ENCODE measurements around the gene OR2L8. TPM values are rescaled to one million over a fixed set of nuclear protein-coding genes. Genes with fewer than 3 reads are reported as not detected.

Gene OR2L8
- total RNA-seq, 1 experiment from 2014 or later, result not detected

- Mint-ChIP-seq H3K27me3 (ENCODE audit: insufficient read depth, unreplicated experiment) (no peaks in the 10 kb centered on the region), H3K4me1 (ENCODE audit: insufficient read depth, unreplicated experiment) (no peaks in the 10 kb centered on the region), H3K27ac (ENCODE audit: low read depth, unreplicated experiment) (no peak overlapping the region), H3K9me3 (ENCODE audit: unreplicated experiment) (peaks cover 23% of the 10 kb centered on the region), H3K36me3 (ENCODE audit: insufficient read depth, unreplicated experiment) (peaks cover 4% of the 10 kb centered on the region), H3K4me3 (ENCODE audit: unreplicated experiment) (no peak overlapping the region)
- BruUV-seq (replicated peaks), result no TSS peak
- intact Hi-C loops (cut with micrococcal nuclease), result no loop called here
- TF ChIP-seq, protein P1, sequence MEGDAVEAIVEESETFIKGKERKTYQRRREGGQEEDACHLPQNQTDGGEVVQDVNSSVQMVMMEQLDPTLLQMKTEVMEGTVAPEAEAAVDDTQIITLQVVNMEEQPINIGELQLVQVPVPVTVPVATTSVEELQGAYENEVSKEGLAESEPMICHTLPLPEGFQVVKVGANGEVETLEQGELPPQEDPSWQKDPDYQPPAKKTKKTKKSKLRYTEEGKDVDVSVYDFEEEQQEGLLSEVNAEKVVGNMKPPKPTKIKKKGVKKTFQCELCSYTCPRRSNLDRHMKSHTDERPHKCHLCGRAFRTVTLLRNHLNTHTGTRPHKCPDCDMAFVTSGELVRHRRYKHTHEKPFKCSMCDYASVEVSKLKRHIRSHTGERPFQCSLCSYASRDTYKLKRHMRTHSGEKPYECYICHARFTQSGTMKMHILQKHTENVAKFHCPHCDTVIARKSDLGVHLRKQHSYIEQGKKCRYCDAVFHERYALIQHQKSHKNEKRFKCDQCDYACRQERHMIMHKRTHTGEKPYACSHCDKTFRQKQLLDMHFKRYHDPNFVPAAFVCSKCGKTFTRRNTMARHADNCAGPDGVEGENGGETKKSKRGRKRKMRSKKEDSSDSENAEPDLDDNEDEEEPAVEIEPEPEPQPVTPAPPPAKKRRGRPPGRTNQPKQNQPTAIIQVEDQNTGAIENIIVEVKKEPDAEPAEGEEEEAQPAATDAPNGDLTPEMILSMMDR (IDR thresholded peaks at IDR 0.05; ENCODE audit: unreplicated experiment), result no peak
- no peak for DNase-seq (ENCODE audit: unreplicated experiment)
- ChIA-PET CTCF (interaction anchor here (0.6 kb wide), 1 partner anchor 874 kb away, joined by 3 read pairs; no protein-coding TSS in a partner anchor), POLR2A (interaction anchor here (0.7 kb wide), 1 partner anchor 1335 kb away, joined by 3 read pairs; no protein-coding TSS in a partner anchor)
Observed at GRCh38 chr1:247953408-247953807, 4.8 kb downstream of the OR2L8 start.

DNA sequence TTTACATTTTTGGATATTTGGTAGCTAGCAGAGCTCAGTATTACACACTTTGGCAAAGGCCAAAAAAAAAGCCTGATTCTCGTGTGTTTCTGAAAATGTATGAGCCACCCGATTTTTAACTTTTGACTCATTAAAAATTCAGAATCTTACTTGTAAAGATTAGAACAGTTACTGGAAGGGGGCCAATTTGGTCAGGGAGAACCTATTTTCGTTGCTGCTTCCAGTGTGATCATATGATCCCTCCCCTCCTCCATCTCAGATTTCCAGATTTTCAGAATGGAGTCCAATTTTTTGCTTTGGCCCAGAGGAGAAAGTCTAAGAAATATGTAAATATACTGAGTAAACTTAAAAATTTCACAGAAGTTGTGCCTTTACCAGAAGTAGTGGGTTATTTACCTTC lies 13.1 kb downstream of the OR2L8 start:
- peaks cover 34% of the 10 kb centered on the region for H3K4me1 Mint-ChIP-seq (ENCODE audit: insufficient read depth, unreplicated experiment)
- H3K36me3 Mint-ChIP-seq (ENCODE audit: insufficient read depth, unreplicated experiment), result no peaks in the 10 kb centered on the region
- CTCF ChIA-PET, result no interaction called here
- no TSS peak for BruUV-seq (replicated peaks)
- intact Hi-C loops (cut with micrococcal nuclease), result no loop called here
- POLR2A ChIA-PET, result no interaction called here
- H3K9me3 Mint-ChIP-seq (ENCODE audit: unreplicated experiment), result peaks cover 28% of the 10 kb centered on the region
- TF ChIP-seq, protein P1 (IDR thresholded peaks at IDR 0.05; ENCODE audit: unreplicated experiment), result no peak
- no peaks in the 10 kb centered on the region for H3K27me3 Mint-ChIP-seq (ENCODE audit: insufficient read depth, unreplicated experiment)
- no peak overlapping the region for H3K4me3 Mint-ChIP-seq (ENCODE audit: unreplicated experiment)
- no peak for DNase-seq (ENCODE audit: unreplicated experiment)
- peak overlapping the region; percentile 8 for H3K27ac Mint-ChIP-seq (ENCODE audit: low read depth, unreplicated experiment)

DNA sequence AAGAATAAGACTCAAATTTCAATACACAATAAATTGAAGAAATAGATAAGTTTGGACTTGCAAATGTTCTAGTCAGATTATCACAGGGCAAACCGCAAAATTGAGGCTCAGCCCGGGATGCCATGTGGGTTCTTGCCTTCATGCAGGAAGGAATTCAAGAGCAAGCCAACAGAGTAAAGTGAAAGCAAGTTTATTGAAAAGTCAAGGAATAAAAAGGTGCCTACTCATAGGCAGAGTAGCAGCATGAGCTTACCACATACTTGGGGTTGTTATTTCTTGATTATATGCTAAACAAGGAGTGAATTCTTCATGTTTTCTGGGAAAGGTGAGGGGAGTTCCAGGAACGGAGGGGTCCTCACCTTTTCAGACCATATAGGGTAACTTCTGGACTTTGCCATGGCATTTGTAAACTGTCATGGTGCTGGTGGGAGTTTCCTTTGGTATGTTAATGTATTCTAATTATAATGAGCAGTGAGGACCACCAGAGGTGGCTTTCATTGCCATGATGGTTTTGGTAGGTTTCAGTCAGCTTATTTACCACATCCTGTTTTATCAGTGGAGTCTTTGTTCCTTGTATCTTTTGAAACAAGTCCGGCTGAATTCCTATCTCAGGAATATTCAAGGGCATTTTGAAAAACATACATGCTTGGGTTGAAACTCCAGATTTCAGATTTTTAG lies 14.4 kb downstream of the OR2L8 start:
- intact Hi-C loops (cut with micrococcal nuclease), result no loop called here
- H3K4me1 Mint-ChIP-seq (ENCODE audit: insufficient read depth, unreplicated experiment), result peaks cover 38% of the 10 kb centered on the region
- H3K27me3 Mint-ChIP-seq (ENCODE audit: insufficient read depth, unreplicated experiment), result no peaks in the 10 kb centered on the region
- H3K27ac Mint-ChIP-seq (ENCODE audit: low read depth, unreplicated experiment), result peak overlapping the region; percentile 32
- BruUV-seq (replicated peaks), result no TSS peak
- H3K9me3 Mint-ChIP-seq (ENCODE audit: unreplicated experiment), result peaks cover 21% of the 10 kb centered on the region
- TF ChIP-seq, protein P1 (IDR thresholded peaks at IDR 0.05; ENCODE audit: unreplicated experiment), result no peak
- ChIA-PET CTCF (no interaction called here), POLR2A (no interaction called here)
- H3K4me3 Mint-ChIP-seq (ENCODE audit: unreplicated experiment), result peak overlapping the region; percentile 0
- no peak for DNase-seq (ENCODE audit: unreplicated experiment)
- no peaks in the 10 kb centered on the region for H3K36me3 Mint-ChIP-seq (ENCODE audit: insufficient read depth, unreplicated experiment)

DNA sequence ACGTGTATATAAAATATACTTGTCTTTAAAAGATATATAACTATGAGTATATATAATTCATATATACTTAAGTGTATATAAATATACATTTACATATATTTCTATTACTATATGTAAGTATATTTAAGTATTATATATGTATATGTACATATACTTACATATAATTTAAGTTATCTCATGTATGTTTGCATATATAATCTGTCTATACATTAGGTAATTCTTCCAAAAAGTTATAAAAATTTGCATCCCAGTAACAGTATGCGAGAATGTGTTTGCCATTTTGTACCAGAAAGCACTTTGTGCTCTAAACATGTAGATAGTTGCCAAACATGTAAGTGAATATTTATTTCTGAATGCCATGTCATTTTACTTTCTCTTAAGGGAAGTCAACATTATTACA lies 16.3 kb downstream of the OR2L8 start, which contains the start of gene OR2AK2:
Gene OR2AK2 (plus strand): TSS at position 301 of the 400 bp plus-strand sequence. CDS start 144 bp downstream, outside the sequence.
- Mint-ChIP-seq H3K4me3 (ENCODE audit: unreplicated experiment) (no peak within 1 kb of the TSS), H3K4me1 (ENCODE audit: insufficient read depth, unreplicated experiment) (peaks cover 38% of the 10 kb centered on the region), H3K9me3 (ENCODE audit: unreplicated experiment) (peaks cover 7% of the 10 kb centered on the region), H3K27me3 (ENCODE audit: insufficient read depth, unreplicated experiment) (no peaks in the 10 kb centered on the region), H3K36me3 (ENCODE audit: insufficient read depth, unreplicated experiment) (no peaks in the 10 kb centered on the region), H3K27ac (ENCODE audit: low read depth, unreplicated experiment) (no peak within 1 kb of the TSS)
- TF ChIP-seq, protein P1 (IDR thresholded peaks at IDR 0.05; ENCODE audit: unreplicated experiment), result no peak
- no peak for DNase-seq (ENCODE audit: unreplicated experiment)
- intact Hi-C loops (cut with micrococcal nuclease), result no loop called here
- CTCF ChIA-PET, result no interaction called here
- BruUV-seq (replicated peaks), result no TSS peak
- POLR2A ChIA-PET, result no interaction called here
